Endothelial cell of umbilical vein (primary cell): ENCODE data around the gene LDHB.

Source experiments
- CTCF ChIP-seq, 2 donors: IDR thresholded peaks; 1 replicate in 1 of 2; 2 replicates in 1 of 2; pipeline ENCODE4 v1.5.1; 2011; ENCODE audit warnings: low read length in 2 of 2, mild to moderate bottlenecking in 2 of 2, moderate library complexity in 2 of 2, control low read depth in 1 of 2, inconsistent platforms in 1 of 2, low read depth in 1 of 2; ENCODE audit not compliant: insufficient read depth in 1 of 2; ENCODE audit errors: extremely low read depth in 1 of 2
- POLR2A ChIP-seq: IDR thresholded peaks from 2 replicates; pipeline ENCODE4 v1.6.1; 2012; ENCODE audit warnings: low read depth, mild to moderate bottlenecking, control low read depth, low read length
- POLR2AphosphoS5 ChIP-seq: IDR thresholded peaks from 2 replicates; pipeline ENCODE4 v1.6.1; 2012; ENCODE audit warnings: low read depth, mild to moderate bottlenecking, control low read depth, low read length, moderate library complexity; ENCODE audit not compliant: insufficient read depth

- TF ChIP-seq POLR2A (no peak), CTCF (IDR thresholded peaks at IDR 0.05; ENCODE audit: extremely low read depth in 1 of 2, insufficient read depth in 1 of 2, low read depth in 1 of 2, low read length in 2 of 2) (no peak), POLR2AphosphoS5 (no peak)
These were observed 19.6 kb upstream of the LDHB start for GRCh38 chr12:21677204-21677603.
